ENCODE measurements around the gene GRAMD2A. TPM values are rescaled to one million over a fixed set of nuclear protein-coding genes. Genes with fewer than 3 reads are reported as not detected.

Gene GRAMD2A
- total RNA-seq, 4 donors from 2014 or later, result 8.8 to 26.9 (median 9.0) TPM

GRCh38 chr15:72220687-72221086 is 23.1 kb upstream of the GRAMD2A start:
- H3K27me3 ChIP-seq, result no peaks in the 10 kb centered on the region
- H3K4me3 ChIP-seq (replicated peaks in 1 of 3), result no peak overlapping the region
- TF ChIP-seq, protein P1, sequence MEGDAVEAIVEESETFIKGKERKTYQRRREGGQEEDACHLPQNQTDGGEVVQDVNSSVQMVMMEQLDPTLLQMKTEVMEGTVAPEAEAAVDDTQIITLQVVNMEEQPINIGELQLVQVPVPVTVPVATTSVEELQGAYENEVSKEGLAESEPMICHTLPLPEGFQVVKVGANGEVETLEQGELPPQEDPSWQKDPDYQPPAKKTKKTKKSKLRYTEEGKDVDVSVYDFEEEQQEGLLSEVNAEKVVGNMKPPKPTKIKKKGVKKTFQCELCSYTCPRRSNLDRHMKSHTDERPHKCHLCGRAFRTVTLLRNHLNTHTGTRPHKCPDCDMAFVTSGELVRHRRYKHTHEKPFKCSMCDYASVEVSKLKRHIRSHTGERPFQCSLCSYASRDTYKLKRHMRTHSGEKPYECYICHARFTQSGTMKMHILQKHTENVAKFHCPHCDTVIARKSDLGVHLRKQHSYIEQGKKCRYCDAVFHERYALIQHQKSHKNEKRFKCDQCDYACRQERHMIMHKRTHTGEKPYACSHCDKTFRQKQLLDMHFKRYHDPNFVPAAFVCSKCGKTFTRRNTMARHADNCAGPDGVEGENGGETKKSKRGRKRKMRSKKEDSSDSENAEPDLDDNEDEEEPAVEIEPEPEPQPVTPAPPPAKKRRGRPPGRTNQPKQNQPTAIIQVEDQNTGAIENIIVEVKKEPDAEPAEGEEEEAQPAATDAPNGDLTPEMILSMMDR (IDR thresholded peaks at IDR 0.05), result no peak
- no peak for TF ChIP-seq POLR2A (IDR thresholded peaks at IDR 0.05)
- 93 to 100% methylated on average over 1 of the region's 1 CpG for WGBS, 2 donors
- H3K36me3 ChIP-seq, result peaks cover 32 to 33% of the 10 kb centered on the region in 2 donors
- DNase-seq, result no peak
- no peaks in the 10 kb centered on the region for H3K9me3 ChIP-seq
- intact Hi-C loops (cut with DNase I), result no loop called here
- no peak overlapping the region for H3K27ac ChIP-seq
- H3K4me1 ChIP-seq, result peaks cover 2 to 9% of the 10 kb centered on the region in 2 donors

DNA sequence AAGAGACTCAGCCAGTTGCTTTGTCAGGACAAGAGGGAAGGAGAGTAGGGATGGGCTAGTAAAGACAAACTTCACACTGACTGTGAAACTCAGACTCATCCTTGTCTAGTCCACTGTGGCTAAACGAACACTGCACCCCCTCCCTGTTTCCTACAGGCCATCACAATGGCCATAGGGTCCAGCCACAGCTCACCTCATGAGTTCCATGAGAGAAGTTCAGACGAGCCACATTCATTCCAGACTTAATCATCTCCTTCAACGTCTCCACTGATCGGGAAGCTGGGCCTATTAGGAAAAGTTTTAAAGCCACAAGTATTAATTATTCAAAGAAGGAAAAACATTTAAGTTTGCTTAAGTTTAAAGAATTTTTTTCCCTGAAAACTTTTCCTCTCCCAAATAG is 19.6 kb upstream of the GRAMD2A start:
- intact Hi-C loops (cut with DNase I), result no loop called here
- WGBS, 2 donors, result 84 to 91% methylated on average over 4 of the region's 4 CpGs
- DNase-seq, result no peak
- TF ChIP-seq POLR2A (IDR thresholded peaks at IDR 0.05), result no peak
- TF ChIP-seq, protein P1 (IDR thresholded peaks at IDR 0.05), result no peak
- no peaks in the 10 kb centered on the region for H3K9me3 ChIP-seq
- H3K36me3 ChIP-seq, result peaks cover 58 to 59% of the 10 kb centered on the region in 2 donors
- no peak overlapping the region for H3K27ac ChIP-seq
- H3K4me1 ChIP-seq, result peaks cover 0 to 4% of the 10 kb centered on the region in 2 donors
- no peaks in the 10 kb centered on the region for H3K27me3 ChIP-seq
- H3K4me3 ChIP-seq (replicated peaks in 1 of 3), result no peak overlapping the region

DNA sequence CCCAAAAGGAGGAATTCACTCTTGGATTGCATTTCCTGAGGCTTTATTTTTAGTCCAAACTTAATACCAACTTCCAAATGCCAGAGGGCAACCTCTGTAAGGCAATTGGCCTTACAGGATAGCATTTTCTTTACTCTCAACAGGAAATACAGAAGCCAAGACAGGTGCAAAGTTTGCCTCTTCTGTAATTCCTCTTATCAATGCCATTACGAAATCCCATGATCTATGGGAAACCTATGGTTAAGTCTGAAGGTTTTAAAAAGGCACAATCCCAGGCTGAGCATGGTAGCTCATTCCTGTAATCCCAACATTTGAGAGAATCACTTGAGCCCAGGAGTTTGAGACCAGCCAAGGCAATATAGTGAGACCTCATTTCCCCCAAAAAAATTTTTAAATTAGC is 18.5 kb upstream of the GRAMD2A start:
- H3K9me3 ChIP-seq, result no peaks in the 10 kb centered on the region
- H3K4me1 ChIP-seq, result no peaks in the 10 kb centered on the region
- H3K27me3 ChIP-seq, result no peaks in the 10 kb centered on the region
- no peak overlapping the region for H3K4me3 ChIP-seq (replicated peaks in 1 of 3)
- no peak for DNase-seq
- H3K36me3 ChIP-seq, result peaks cover 60 to 65% of the 10 kb centered on the region in 2 donors
- intact Hi-C loops (cut with DNase I), result no loop called here
- 100% methylated on average over 1 of the region's 1 CpG for WGBS, 2 donors
- TF ChIP-seq POLR2A (IDR thresholded peaks at IDR 0.05), result no peak
- TF ChIP-seq, protein P1 (IDR thresholded peaks at IDR 0.05), result no peak
- H3K27ac ChIP-seq, result no peak overlapping the region

DNA sequence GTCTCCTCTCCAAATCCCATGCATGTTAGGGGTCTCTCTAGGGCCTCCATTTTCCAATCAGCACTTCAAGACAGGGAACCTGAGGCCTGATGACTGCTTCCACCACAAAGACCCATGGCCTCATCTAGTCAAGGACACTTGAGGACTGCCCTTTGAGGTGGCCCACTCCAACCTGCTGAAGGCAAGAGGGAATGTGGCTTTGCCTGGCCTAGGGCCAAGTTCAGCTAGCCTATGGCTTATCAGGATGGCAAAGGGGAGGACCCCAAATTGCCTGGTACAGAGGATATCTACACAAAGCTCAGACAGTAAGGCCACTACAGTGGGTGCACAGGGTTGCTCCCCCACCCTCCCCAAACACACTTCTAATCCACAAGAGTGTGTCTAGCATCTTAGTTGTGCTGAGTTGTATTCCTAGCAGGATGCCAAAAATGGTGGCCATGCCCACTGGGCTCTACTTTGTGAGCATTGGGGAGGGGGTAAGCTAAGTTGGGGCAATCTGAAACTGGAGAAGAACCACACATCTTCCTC is 10.0 kb upstream of the GRAMD2A start:
- Histone ChIP-seq H3K27ac (no peak overlapping the region), H3K36me3 (peaks cover 73% of the 10 kb centered on the region in 2 donors), H3K4me3 (replicated peaks in 1 of 3) (no peak overlapping the region), H3K27me3 (no peaks in the 10 kb centered on the region), H3K4me1 (peaks cover 6 to 18% of the 10 kb centered on the region in 2 donors), H3K9me3 (no peaks in the 10 kb centered on the region)
- no peak for DNase-seq
- intact Hi-C loops (cut with DNase I), result no loop called here
- TF ChIP-seq, protein P1 (IDR thresholded peaks at IDR 0.05), result no peak
- no peak for TF ChIP-seq POLR2A (IDR thresholded peaks at IDR 0.05)

DNA sequence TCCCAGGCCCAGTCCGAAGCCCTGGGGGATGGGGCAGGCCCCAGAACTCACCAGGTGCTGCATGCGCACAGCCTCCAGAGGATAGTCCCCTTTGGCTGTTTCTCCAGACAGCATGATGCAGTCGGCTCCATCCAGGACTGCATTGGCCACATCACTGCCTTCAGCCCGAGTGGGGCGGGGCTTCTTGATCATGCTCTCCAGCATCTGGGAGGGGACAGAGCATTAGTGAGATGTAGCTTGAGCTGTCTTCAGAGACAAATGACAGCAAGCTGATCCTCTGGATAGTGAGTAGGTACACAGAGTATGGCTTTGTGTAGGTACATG is 9.1 kb upstream of the GRAMD2A start:
- intact Hi-C loops (cut with DNase I), result no loop called here
- TF ChIP-seq, protein P1 (IDR thresholded peaks at IDR 0.05), result no peak
- no peak for TF ChIP-seq POLR2A (IDR thresholded peaks at IDR 0.05)
- no peak for DNase-seq
- Histone ChIP-seq H3K27ac (no peak overlapping the region), H3K4me1 (peaks cover 6 to 19% of the 10 kb centered on the region in 2 donors), H3K36me3 (peaks cover 73 to 76% of the 10 kb centered on the region in 2 donors), H3K9me3 (no peaks in the 10 kb centered on the region), H3K27me3 (no peaks in the 10 kb centered on the region), H3K4me3 (replicated peaks in 1 of 3) (no peak overlapping the region)
- 93 to 95% methylated on average over 5 of the region's 5 CpGs for WGBS, 2 donors
